ENCODE measurements around the gene CEBPG.

Gene CEBPG

GRCh38 chr19:33418461-33418860 is 45.0 kb downstream of the CEBPG start:
- DNase-seq (ENCODE audit: low read depth in 1 of 2, low spot score in 1 of 2): no peak
- Histone ChIP-seq H3K27ac (replicated peaks) (no peak overlapping the region), H3K27me3 (ENCODE audit: insufficient read depth, poor library complexity, severe bottlenecking) (no peaks in the 10 kb centered on the region), H3K4me3 (replicated peaks; ENCODE audit: insufficient read depth, low read length) (no peak overlapping the region)
- TF ChIP-seq POLR2AphosphoS5 (IDR thresholded peaks at IDR 0.05; ENCODE audit: low read depth) (no peak), CTCF (IDR thresholded peaks at IDR 0.05; ENCODE audit: insufficient read depth, low read length) (no peak), GABPA (IDR thresholded peaks at IDR 0.05; ENCODE audit: low read depth) (no peak), SPI1 (IDR thresholded peaks at IDR 0.05; ENCODE audit: borderline replicate concordance, low read depth) (no peak)
- TF ChIP-seq, protein P1, sequence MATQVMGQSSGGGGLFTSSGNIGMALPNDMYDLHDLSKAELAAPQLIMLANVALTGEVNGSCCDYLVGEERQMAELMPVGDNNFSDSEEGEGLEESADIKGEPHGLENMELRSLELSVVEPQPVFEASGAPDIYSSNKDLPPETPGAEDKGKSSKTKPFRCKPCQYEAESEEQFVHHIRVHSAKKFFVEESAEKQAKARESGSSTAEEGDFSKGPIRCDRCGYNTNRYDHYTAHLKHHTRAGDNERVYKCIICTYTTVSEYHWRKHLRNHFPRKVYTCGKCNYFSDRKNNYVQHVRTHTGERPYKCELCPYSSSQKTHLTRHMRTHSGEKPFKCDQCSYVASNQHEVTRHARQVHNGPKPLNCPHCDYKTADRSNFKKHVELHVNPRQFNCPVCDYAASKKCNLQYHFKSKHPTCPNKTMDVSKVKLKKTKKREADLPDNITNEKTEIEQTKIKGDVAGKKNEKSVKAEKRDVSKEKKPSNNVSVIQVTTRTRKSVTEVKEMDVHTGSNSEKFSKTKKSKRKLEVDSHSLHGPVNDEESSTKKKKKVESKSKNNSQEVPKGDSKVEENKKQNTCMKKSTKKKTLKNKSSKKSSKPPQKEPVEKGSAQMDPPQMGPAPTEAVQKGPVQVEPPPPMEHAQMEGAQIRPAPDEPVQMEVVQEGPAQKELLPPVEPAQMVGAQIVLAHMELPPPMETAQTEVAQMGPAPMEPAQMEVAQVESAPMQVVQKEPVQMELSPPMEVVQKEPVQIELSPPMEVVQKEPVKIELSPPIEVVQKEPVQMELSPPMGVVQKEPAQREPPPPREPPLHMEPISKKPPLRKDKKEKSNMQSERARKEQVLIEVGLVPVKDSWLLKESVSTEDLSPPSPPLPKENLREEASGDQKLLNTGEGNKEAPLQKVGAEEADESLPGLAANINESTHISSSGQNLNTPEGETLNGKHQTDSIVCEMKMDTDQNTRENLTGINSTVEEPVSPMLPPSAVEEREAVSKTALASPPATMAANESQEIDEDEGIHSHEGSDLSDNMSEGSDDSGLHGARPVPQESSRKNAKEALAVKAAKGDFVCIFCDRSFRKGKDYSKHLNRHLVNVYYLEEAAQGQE (IDR thresholded peaks at IDR 0.05; ENCODE audit: insufficient replicate concordance, low read depth): no peak

DNA sequence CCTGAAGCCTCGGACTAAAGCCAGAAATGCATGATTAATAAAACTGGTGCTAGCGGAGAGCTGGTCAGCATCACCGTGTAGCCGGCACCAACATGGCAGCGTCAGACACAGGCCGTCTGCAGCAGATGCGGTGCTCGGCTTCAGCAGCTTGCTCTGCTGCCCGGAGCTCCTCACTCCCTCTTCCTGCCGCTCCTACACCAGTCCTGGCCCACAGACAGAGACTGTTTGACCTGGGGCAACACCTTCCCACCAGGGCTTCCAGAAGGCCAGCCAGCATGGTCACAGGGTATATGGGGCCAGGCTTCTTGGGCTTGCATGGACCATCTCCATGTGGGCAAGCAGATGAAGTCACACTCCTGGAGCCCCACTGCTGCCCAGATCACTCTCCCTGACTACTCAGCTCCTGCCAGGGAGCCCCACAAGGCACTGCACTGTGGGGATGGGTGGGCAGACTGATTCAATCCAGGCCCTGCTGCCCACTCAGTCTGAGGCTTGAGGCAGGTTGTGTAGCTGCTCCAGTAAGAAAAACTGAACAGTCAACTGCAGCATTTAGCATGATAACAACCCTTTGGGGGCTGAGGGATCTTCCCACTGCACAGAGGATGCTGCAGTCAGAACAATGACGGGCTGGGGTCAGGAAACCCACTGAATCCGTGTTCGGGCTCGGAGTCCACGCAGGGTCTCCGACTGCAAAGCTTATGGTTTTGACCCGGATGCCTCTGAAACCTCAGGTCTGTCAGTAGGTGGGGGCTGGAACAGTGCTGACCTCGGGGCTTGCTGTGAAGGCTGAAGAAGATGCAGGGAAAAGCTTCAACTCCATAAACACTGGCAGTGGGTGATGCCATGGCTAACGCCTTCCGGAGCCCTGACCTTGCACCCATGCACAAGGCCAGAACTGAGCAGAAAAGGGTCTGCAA is 45.6 kb downstream of the CEBPG start:
- TF ChIP-seq CTCF (IDR thresholded peaks at IDR 0.05; ENCODE audit: insufficient read depth, low read length) (no peak), GABPA (IDR thresholded peaks at IDR 0.05; ENCODE audit: low read depth) (no peak), SPI1 (IDR thresholded peaks at IDR 0.05; ENCODE audit: borderline replicate concordance, low read depth) (no peak), POLR2AphosphoS5 (IDR thresholded peaks at IDR 0.05; ENCODE audit: low read depth) (no peak)
- TF ChIP-seq, protein P1 (IDR thresholded peaks at IDR 0.05; ENCODE audit: insufficient replicate concordance, low read depth): no peak
- no peaks in the 10 kb centered on the region for H3K27me3 ChIP-seq (ENCODE audit: insufficient read depth, poor library complexity, severe bottlenecking)
- H3K27ac ChIP-seq (replicated peaks): no peak overlapping the region
- H3K4me3 ChIP-seq (replicated peaks; ENCODE audit: insufficient read depth, low read length): no peak overlapping the region
- no peak for DNase-seq (ENCODE audit: low read depth in 1 of 2, low spot score in 1 of 2)

GRCh38 chr19:33419788-33420130 is 46.2 kb downstream of the CEBPG start:
- TF ChIP-seq GABPA (IDR thresholded peaks at IDR 0.05; ENCODE audit: low read depth) (no peak), SPI1 (IDR thresholded peaks at IDR 0.05; ENCODE audit: borderline replicate concordance, low read depth) (no peak), CTCF (IDR thresholded peaks at IDR 0.05; ENCODE audit: insufficient read depth, low read length) (no peak), POLR2AphosphoS5 (IDR thresholded peaks at IDR 0.05; ENCODE audit: low read depth) (no peak)
- TF ChIP-seq, protein P1 (IDR thresholded peaks at IDR 0.05; ENCODE audit: insufficient replicate concordance, low read depth): no peak
- H3K4me3 ChIP-seq (replicated peaks; ENCODE audit: insufficient read depth, low read length): no peak overlapping the region
- H3K27me3 ChIP-seq (ENCODE audit: insufficient read depth, poor library complexity, severe bottlenecking): no peaks in the 10 kb centered on the region
- no peak for DNase-seq (ENCODE audit: low read depth in 1 of 2, low spot score in 1 of 2)
- no peak overlapping the region for H3K27ac ChIP-seq (replicated peaks)
